Measurements from ENCODE around the gene HPCAL1.

HPCAL1 gene

GRCh38 chr2:10269711-10270610 is 32.7 kb upstream of the HPCAL1 start:
- no peak for DNase-seq

- DNase-seq: no peak
Measured at GRCh38 chr2:10271509-10271908, 31.2 kb upstream of the HPCAL1 start.

GRCh38 chr2:10271946-10272345 is 30.8 kb upstream of the HPCAL1 start:
- no peak for DNase-seq

- no peak for DNase-seq
Measured at GRCh38 chr2:10272464-10272863, 30.2 kb upstream of the HPCAL1 start.

GRCh38 chr2:10273215-10274175 is 29.2 kb upstream of the HPCAL1 start:
- DNase-seq: no peak

GRCh38 chr2:10274376-10274775 is 28.3 kb upstream of the HPCAL1 start:
- no peak for DNase-seq

- DNase-seq: no peak
Measured at GRCh38 chr2:10274983-10275802, 27.5 kb upstream of the HPCAL1 start.

GRCh38 chr2:10276481-10277292 is 26.0 kb upstream of the HPCAL1 start:
- no peak for DNase-seq

- DNase-seq: no peak
Measured at GRCh38 chr2:10277293-10278028, 25.2 kb upstream of the HPCAL1 start.

GRCh38 chr2:10278029-10278762 is 24.5 kb upstream of the HPCAL1 start:
- peak; percentile 98 for DNase-seq

GRCh38 chr2:10278763-10279471 is 23.8 kb upstream of the HPCAL1 start:
- DNase-seq: no peak

GRCh38 chr2:10279472-10279870 is 23.2 kb upstream of the HPCAL1 start:
- no peak for DNase-seq

GRCh38 chr2:10279946-10280463 is 22.7 kb upstream of the HPCAL1 start:
- DNase-seq: no peak

GRCh38 chr2:10281891-10282290 is 20.8 kb upstream of the HPCAL1 start:
- no peak for DNase-seq

GRCh38 chr2:10282611-10283105 is 20.0 kb upstream of the HPCAL1 start:
- peak; percentile 35 for DNase-seq

GRCh38 chr2:10283106-10284062 is 19.3 kb upstream of the HPCAL1 start:
- DNase-seq: peak; percentile 91

- no peak for DNase-seq
Measured at GRCh38 chr2:10284108-10284870, 18.4 kb upstream of the HPCAL1 start.
